ENCODE measurements around the gene ARID1B. TPM values are rescaled to one million over a fixed set of nuclear protein-coding genes. Genes with fewer than 3 reads are reported as not detected.

The ARID1B gene
- total RNA-seq, 2 donors from 2014 or later = 65.1 to 99.4 TPM

GRCh38 chr6:157246048-157246630 lies 469.0 kb downstream of the ARID1B start:
- no peak for TF ChIP-seq POLR2A (IDR thresholded peaks at IDR 0.05)
- no peak for TF ChIP-seq POLR2AphosphoS5 (IDR thresholded peaks at IDR 0.05)
- TF ChIP-seq CTCF (IDR thresholded peaks at IDR 0.05) = no peak
- Histone ChIP-seq H3K36me3 (no peaks in the 10 kb centered on the region), H3K27me3 (replicated peaks; ENCODE audit: insufficient read depth) (no peaks in the 10 kb centered on the region), H3K27ac (no peak overlapping the region), H3K4me1 (replicated peaks) (peaks cover 11% of the 10 kb centered on the region), H3K4me3 (no peak overlapping the region), H3K9me3 (no peaks in the 10 kb centered on the region)
- no peak for DNase-seq (ENCODE audit: low spot score)
- intact Hi-C loops (cut with DNase I) = no loop called here
- 88% methylated on average over 21 of the region's 21 CpGs for WGBS

- WGBS = 89% methylated on average over 14 of the region's 14 CpGs
- Histone ChIP-seq H3K27ac (no peak overlapping the region), H3K27me3 (replicated peaks; ENCODE audit: insufficient read depth) (no peaks in the 10 kb centered on the region), H3K36me3 (no peaks in the 10 kb centered on the region), H3K4me1 (replicated peaks) (peaks cover 3% of the 10 kb centered on the region), H3K9me3 (no peaks in the 10 kb centered on the region), H3K4me3 (no peak overlapping the region)
- no peak for DNase-seq (ENCODE audit: low spot score)
- TF ChIP-seq POLR2A (IDR thresholded peaks at IDR 0.05) = no peak
- no peak for TF ChIP-seq POLR2AphosphoS5 (IDR thresholded peaks at IDR 0.05)
- TF ChIP-seq CTCF (IDR thresholded peaks at IDR 0.05) = no peak
- intact Hi-C loops (cut with DNase I) = no loop called here
Observed at GRCh38 chr6:157246771-157247484, 469.8 kb downstream of the ARID1B start.

- no peak overlapping the region for H3K4me3 ChIP-seq
- H3K27me3 ChIP-seq (replicated peaks; ENCODE audit: insufficient read depth) = no peaks in the 10 kb centered on the region
- 75% methylated on average over 1 of the region's 1 CpG for WGBS
- no peak overlapping the region for H3K27ac ChIP-seq
- H3K4me1 ChIP-seq (replicated peaks) = no peaks in the 10 kb centered on the region
- TF ChIP-seq POLR2AphosphoS5 (IDR thresholded peaks at IDR 0.05) (no peak), POLR2A (IDR thresholded peaks at IDR 0.05) (no peak), CTCF (IDR thresholded peaks at IDR 0.05) (no peak)
- DNase-seq (ENCODE audit: low spot score) = no peak
- intact Hi-C loops (cut with DNase I) = no loop called here
- H3K9me3 ChIP-seq = no peaks in the 10 kb centered on the region
- no peaks in the 10 kb centered on the region for H3K36me3 ChIP-seq
Observed at GRCh38 chr6:157248264-157248663, 471.1 kb downstream of the ARID1B start.

GRCh38 chr6:157249826-157250225 lies 472.6 kb downstream of the ARID1B start:
- Histone ChIP-seq H3K27me3 (replicated peaks; ENCODE audit: insufficient read depth) (no peaks in the 10 kb centered on the region), H3K36me3 (no peaks in the 10 kb centered on the region), H3K4me1 (replicated peaks) (no peaks in the 10 kb centered on the region), H3K27ac (no peak overlapping the region), H3K9me3 (no peaks in the 10 kb centered on the region), H3K4me3 (no peak overlapping the region)
- TF ChIP-seq POLR2A (IDR thresholded peaks at IDR 0.05) = no peak
- TF ChIP-seq CTCF (IDR thresholded peaks at IDR 0.05) = no peak
- intact Hi-C loops (cut with DNase I) = no loop called here
- WGBS = 49% methylated on average over 8 of the region's 8 CpGs
- DNase-seq (ENCODE audit: low spot score) = no peak

Measured in prostate gland (tissue), 2 donors.